GM19324 (cell line): ENCODE results near the gene SAP30BP.
"Not testable (repeated sequence)": the region's sequence is repeated elsewhere in the genome, so short reads cannot be mapped to it uniquely, and the experiment has no call there.

Experiments
- ATAC-seq: cut with Tn5 transposase; IDR thresholded peaks from one replicate; pipeline ENCODE4 v1.9.1; 2021; ENCODE audit warnings: mild to moderate bottlenecking, moderate library complexity; ENCODE audit not compliant: unreplicated experiment, low FRiP score

SAP30BP gene

DNA sequence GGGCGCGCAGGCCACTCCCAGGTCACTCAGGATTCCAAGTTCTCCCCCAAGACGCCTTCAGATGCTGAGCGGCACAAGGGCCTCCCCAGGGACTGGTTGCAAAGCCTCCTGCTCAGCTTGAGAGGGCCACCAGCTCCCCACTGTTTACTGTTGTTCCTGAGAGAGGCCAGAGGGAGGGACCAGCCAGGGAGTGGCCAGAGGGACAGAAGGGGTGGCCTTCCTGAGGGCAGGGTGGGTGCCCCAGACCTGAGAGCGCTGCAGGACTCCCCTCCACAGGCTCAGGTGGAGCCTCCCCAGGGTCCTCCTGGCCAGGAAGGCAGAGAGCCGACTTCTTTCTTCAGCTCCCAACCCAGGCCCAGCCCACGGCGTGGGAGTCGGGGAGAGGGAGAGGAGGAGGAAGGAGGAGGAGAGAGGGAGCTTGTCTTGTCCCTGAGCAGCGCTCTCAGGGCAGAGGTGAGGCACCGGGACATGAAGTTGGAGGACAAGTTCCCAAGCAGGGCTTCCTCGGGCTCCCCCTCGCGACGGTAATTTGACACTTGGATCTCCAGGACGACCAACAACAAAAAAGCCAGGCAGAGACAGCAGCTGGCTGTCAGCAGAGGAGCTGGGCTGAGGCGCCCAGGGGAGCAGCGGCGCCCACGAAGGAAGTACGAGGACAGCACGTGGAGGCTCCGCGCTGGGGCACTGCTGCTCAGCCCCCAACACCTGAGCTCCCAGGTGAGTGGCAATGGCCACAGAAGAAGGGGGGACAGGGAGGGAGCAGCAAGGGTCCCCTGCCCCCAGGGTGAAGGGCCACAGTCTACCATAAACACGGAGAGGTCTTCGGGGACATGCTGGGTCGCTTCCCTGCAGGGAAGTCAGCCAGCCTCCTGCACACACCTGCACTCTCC lies 33.4 kb upstream of the SAP30BP start:
- no peak for ATAC-seq

DNA sequence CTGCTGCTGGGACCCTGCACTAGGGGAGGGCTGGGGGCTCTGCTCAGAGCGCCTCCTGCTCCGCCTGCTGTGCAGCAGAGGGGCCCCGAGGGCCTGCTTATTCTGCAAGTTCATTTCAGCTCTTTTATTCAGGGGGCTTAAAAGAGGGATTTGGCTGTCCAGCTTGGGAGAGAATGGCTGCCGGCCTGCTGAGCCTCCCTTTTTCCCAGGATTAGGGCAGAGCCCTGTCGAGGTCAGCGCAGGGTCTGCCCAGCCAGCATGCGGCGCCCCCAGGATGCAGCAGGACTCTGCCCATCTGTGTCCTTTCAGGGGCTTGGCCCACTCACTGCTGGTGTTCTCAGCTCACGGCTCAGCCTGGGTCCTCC lies 32.8 kb upstream of the SAP30BP start:
- no peak for ATAC-seq

DNA sequence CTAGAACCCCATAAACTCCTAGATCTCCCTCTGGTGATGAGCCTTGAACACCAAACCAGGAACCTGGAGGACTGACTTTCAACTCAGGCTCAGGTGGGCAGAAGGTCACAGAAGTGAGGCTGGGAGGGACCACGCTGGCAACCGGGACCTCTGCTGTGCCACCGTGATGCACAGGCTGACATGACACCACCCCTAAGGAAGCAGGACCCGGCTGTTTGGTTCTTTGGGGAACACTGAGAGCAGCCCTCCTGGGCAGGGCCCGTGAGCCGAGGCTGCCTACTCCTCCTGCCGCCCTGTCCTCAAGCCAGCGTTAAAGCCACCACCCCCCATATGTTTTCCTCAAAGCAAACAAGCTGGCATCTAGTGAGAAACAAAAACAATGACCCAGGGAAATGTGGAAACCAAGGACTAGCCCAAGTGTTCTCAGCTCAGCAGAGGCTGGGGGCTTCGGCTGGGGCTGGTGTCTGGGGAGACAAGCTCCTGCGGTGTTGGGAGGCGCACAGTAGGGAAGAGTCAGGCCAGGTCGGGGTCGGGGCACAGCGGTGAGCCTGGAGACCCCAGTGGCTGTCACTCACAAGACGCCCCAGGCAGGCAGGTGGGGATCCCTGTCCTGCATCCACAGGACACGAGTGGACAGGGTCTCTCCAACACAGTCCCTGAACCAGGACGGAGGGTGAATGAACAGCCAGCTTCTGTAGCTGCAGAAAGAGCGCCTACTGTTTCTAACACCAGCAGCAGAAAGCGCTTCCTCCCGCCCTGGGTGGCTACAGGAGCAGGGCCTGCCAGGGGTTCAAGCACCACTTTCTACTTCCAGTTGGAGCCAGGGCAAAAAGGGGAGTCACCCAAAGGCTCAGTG lies 32.2 kb upstream of the SAP30BP start:
- no peak for ATAC-seq

DNA sequence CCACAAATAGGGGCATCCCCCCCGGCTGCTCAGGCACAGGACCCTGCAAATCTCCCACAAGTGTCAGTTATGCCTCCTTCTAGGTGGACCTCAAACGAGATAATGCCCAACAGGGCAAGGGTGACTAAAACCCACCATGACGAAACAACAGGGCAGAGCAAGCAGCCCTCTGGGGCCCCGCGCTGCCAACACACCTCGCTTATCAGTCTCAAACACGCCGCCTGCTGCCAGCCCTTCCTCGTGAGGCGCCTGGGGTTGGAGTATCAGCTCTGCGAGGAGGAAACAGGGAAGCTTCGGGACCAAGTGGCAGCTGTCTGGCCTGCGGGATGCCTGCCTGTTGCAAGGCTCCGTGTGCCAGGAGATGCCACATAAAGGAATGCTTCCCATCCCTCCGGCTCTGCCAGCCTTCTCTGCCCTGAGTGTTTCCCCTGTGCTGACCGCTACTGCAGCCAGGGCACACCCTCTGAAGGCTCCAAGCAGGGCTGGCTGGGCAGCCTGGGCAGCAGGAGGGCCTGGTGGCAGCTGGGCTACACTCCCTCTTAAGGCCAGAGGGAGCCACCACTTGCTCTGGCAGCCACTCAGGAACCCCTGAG lies 31.4 kb upstream of the SAP30BP start:
- ATAC-seq, result no peak

- ATAC-seq, result no peak
These were observed 30.6 kb upstream of the SAP30BP start for GRCh38 chr17:75636381-75637142.

GRCh38 chr17:75637143-75637538 lies 30.0 kb upstream of the SAP30BP start:
- no peak for ATAC-seq

GRCh38 chr17:75637551-75637950 lies 29.6 kb upstream of the SAP30BP start:
- ATAC-seq, result no peak

DNA sequence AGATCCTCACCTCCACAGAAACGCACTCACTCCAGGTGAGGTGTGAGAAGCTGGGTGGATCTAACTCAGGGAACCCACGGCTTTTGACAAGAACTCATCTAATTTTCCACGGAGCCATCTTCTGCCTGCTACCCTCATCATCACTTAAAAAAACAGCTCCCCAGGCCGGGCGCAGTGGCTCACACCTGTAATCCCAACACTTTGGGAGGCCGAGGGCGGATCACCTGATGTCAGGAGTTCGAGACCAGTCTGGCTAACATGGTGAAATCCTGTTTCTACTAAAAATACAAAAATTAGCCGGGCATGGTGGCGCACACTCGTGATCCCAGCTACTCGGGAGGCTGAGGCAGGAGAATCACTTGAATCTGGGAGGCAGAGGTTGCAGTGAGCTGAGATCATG lies 29.1 kb upstream of the SAP30BP start:
- not testable (repeated sequence) for ATAC-seq

GRCh38 chr17:75638893-75639292 lies 28.2 kb upstream of the SAP30BP start:
- no peak for ATAC-seq

DNA sequence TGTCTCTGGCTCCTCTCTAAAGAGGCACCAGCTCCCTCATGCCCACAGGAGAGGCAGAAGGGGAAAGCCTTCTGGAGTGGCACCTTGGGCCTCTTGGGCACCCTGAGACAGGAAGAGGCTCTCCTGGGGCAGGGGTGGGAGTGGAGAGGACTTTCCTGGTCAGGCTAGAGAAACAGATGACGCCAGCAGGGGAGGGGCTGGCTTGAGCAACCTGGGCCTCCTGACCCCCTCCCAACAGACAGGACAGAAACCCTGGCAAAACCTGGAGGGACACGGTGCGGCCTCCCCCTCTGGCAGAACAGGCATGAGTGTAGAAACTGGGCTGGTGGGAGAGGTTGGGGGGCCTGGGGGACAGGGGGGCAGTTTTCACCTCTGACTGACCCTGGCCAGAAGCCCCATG lies 27.8 kb upstream of the SAP30BP start:
- ATAC-seq, result no peak

DNA sequence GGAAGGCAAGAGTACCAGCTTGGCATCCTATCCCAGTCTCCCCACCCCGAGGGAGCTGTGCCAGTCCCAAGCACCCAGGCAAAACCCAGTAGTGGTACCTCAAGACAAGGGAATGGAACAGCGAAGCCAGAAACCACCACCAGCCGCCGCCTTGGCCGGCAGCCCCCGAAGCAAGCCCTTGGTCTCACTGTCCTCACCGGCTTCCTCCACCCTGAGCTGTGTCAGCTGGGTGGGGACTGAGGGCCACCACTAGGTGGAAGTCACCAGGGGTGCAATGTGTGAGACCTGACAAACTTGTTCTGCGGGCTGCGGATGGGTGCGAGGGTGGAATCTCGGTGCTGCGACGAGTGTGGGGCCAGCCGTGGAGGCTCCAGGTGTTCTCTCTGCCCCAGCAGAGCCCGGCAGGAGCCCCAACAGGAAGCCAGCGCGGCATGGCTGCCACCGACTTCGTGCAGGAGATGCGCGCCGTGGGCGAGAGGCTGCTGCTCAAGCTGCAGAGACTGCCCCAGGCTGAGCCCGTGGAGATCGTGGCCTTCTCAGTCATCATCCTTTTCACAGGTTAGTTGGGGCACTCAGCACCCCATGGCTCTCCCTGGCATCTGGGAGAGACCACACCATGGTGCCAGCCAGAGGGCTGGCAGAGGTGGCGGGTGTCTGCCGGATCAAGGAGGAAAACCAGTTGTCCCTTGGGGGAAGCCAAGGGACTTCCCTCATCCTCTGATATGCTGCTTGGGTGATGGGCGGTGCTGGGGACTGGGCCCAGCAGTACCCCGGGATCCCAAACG lies 27.2 kb upstream of the SAP30BP start:
- no peak for ATAC-seq

DNA sequence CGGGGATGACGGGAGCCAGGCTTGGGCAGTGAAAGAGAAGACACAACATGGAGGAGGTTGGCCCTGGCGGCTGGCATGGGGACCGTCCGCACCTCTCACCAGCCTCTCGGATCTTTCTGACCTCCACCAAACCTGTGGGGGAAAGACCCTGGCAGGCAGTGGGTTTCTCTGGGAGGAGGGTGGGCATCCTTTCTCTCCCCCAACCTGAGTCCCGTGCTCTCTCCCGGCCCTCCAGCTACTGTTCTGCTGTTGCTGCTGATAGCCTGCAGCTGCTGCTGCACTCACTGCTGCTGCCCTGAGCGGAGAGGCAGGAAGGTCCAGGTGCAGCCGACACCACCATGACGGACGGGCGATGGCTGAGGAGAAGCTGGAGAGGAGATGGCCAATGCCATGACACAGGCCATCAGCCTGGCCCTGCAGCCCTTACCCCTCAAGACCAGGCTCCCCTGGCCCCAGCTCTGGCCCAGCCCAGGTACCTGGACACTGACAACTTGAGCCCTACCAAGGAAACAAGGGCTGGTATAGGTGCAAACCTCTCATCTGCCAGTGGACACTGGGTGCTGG lies 26.5 kb upstream of the SAP30BP start:
- ATAC-seq, result no peak

DNA sequence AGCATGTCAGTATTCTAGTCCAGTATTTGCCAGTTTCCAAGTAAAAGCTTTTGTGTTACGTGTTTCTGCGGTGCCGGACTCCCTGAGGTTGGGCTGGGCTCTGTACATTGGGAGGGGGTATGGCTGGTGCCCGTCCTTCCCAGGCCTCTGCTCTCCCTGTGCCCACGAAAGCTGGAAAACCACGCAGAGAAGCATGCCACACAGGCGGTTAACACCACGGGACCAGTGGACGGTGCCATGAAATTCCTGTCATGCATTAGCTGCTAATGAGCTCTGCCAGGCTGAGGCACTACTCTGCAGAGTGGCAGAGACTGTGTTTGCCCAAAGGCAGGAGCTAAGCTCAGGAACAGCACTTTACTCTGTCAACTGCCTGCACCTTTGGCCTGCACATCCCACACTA lies 25.8 kb upstream of the SAP30BP start:
- no peak for ATAC-seq

- no peak for ATAC-seq
These were observed 24.9 kb upstream of the SAP30BP start for GRCh38 chr17:75642182-75642783.

GRCh38 chr17:75642784-75643642 lies 24.1 kb upstream of the SAP30BP start:
- ATAC-seq, result no peak

DNA sequence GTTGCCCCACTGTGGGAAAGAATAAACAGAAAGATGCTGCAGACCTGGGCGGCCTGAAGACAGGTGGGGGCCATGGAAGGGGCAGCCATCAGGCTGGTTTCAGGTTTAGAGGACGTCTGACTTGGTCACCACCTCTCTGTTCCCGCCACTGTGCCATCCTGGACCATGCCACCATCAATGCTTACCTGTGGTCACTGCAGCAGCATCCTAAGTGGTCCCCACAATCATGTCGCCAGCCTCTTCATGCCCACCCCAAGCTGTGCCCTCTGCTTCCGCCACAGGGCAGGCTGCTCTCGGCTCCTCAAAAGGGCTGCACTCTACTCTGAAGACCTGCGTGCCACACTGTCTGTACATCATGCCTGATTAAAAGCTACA lies 23.5 kb upstream of the SAP30BP start:
- no peak for ATAC-seq

DNA sequence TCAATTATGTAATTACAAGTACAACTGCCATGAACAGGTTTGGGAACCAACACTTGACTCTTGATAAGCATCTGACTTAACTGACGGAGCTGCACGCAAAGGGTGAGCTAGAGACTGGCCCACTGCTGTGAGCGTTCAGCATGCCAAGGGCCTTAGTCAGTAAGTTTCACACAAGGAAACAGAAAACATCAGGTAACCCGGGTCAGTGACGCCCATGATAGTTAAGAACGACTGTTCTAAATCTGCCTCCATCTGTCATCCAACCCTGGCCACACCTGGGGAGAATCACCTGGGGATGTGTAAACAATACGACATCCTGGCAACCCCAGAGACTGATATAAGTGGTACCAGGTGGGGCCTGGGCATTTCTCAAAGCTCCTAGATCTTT lies 21.6 kb upstream of the SAP30BP start:
- no peak for ATAC-seq
